ENCODE results near the gene SPATA32.

The SPATA32 gene

GRCh38 chr17:45300060-45300751, 38.3 kb upstream of the SPATA32 start:
- peak; percentile 13 for TF ChIP-seq CTCF (IDR thresholded peaks at IDR 0.05; ENCODE audit: low read depth, low read length, missing control alignments)
- no peak overlapping the region for H3K4me3 ChIP-seq (ENCODE audit: low read depth, low read length)
- no peak for DNase-seq (ENCODE audit: low read depth)

DNA sequence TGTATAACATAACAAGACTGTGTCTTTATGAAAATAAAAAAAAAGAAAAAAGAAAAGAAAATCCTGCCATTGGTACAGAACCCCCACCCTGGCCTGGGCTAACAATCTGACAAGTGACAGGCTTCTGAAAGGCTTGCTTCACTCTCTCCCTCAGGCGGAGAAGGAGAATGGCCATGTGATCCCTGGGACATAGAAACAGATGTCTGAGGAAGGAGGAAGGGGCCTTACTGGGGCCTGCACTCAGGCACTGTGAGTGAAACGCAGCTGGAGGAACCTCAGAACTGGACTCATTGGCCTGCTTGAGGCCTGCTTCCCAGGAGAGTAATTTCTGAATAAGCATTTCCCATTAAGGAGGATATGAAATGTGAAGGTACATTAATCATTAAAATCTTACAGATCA, 37.5 kb upstream of the SPATA32 start:
- TF ChIP-seq CTCF (IDR thresholded peaks at IDR 0.05; ENCODE audit: low read depth, low read length, missing control alignments), result no peak
- no peak overlapping the region for H3K4me3 ChIP-seq (ENCODE audit: low read depth, low read length)
- DNase-seq (ENCODE audit: low read depth), result no peak

DNA sequence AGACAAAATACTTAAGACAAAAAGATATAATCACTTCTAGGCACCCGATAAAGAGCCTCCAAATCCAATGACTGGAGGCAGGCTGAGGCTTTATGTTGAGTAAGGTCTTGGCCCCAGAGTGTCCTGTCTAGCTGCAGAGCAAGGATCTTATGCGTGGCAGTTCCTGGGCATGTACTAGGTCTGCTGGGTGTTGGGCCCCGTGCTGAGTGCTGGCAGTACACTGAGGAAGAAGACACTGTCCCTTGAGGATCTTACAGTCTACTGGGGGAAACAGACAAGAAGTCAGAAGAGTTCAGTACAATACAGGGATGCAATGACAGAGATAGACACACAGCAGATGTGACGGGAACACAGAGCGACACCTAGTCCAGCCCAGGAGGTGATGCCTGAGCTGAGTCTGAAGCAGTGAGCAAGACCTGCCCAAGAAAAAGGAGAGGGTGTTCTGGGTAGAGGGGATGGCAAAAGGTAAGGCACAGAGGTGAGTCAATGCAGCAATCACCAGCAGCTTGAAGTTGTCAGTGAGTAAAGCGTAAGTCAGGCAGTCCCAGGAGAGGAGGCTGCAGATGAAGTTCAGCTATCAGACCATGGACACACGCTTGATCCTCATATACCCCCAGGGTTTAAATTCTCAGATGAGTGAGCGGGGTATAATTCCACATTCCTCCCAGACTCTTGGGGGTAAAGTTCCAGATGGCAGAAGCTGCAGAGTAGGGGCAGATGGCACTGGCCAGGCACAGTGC, 36.8 kb upstream of the SPATA32 start:
- TF ChIP-seq CTCF (IDR thresholded peaks at IDR 0.05; ENCODE audit: low read depth, low read length, missing control alignments), result no peak
- no peak overlapping the region for H3K4me3 ChIP-seq (ENCODE audit: low read depth, low read length)
- no peak for DNase-seq (ENCODE audit: low read depth)

DNA sequence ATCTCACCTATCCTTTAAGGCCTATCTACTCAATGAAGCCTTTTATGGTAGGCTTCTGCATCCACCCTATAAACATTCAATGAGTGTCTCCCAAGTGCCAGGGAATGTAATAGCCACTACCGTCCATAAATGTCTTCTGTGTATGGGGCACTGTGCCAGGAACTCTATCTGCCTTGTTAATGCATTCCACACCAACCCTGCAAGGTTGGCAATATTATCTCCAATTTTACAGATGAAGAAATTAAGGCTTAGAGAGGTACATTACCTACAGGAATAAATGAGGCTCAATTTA, 34.9 kb upstream of the SPATA32 start:
- no peak for TF ChIP-seq CTCF (IDR thresholded peaks at IDR 0.05; ENCODE audit: low read depth, low read length, missing control alignments)
- DNase-seq (ENCODE audit: low read depth), result no peak

DNA sequence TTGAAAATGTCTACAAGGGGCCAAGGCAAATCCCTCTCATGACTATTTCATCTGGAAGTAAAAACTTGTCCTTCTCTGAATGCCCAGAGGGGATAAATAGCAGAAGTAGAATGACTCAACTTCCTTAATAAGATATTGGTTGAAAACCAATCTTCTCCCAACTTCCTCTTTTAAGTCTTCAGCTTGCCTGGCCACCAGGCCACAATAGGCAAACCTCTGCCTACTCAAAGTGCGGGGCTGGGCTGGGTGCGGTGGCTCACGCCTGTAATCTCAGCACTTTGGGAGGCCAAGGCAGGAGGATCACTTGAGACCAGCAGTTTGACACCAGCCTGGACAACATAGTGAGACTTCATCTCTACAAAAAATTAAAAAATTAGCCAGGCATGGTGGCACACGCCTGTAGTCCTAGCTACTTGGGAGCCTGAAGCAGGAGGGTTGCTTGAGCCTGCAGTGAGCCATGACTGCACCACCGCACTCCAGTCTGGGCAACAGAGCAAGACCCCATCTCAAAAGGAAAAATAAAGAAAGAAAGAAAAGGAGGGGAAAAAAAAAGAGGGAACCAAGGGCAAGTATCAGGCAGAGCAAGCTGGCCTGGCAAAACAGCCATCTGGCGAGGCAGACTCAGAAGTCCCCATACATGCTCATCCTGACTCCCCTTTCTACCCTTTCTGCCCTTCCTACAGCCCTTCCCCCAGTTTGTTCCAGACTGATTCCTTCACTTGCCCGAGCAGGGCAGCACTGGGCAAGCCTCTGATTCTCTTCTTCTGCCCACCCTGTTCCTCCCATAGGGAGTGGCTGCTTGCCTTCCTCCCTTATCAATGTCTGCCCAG, 34.3 kb upstream of the SPATA32 start:
- TF ChIP-seq CTCF (IDR thresholded peaks at IDR 0.05; ENCODE audit: low read depth, low read length, missing control alignments), result no peak
- H3K4me3 ChIP-seq (ENCODE audit: low read depth, low read length), result no peak overlapping the region
- no peak for DNase-seq (ENCODE audit: low read depth)

More for the DNA sequence above, 34.9 kb upstream of the SPATA32 start:
- no peak overlapping the region for H3K4me3 ChIP-seq (ENCODE audit: low read depth, low read length)

- DNase-seq (ENCODE audit: low read depth), result no peak
- no peak for TF ChIP-seq CTCF (IDR thresholded peaks at IDR 0.05; ENCODE audit: low read depth, low read length, missing control alignments)
- no peak overlapping the region for H3K4me3 ChIP-seq (ENCODE audit: low read depth, low read length)
These were observed 32.6 kb upstream of the SPATA32 start for GRCh38 chr17:45294506-45294905.
